WTC11 (cell line): ENCODE data around the gene SEC23IP. TPM values are rescaled to one million over a fixed set of nuclear protein-coding genes. Genes with fewer than 3 reads are reported as not detected.

Source experiments
- ATAC-seq: fragments of 200-7000 bp; cut with Tn5 transposase; 2 replicates; pipeline ENCODE4 v1.10.0; 2021; ENCODE audit warnings: mild to moderate bottlenecking, moderate library complexity
- CTCF ChIA-PET: fragments of 300-600 bp; sonication (Branson Sonifier 250); formaldehyde crosslinking; loops from one replicate; lab custom pipeline; 2021; ENCODE audit warnings: antibody characterized with exemption; lab: Charles Lee
- POLR2A ChIA-PET: fragments of 350-600 bp; sonication (Branson Sonifier 250); formaldehyde crosslinking; loops from one replicate; lab custom pipeline; 2021; ENCODE audit warnings: antibody characterized with exemption; lab: Charles Lee
- DNase-seq: peaks from one replicate; pipeline ENCODE4 v3.0.0; 2021; ENCODE audit warnings: low spot score
- H3K27ac Mint-ChIP-seq: 2 replicates; pipeline ENCODE4 v1.8.0; 2021; ENCODE audit warnings: mixed read lengths
- H3K27me3 Mint-ChIP-seq: 2 replicates; pipeline ENCODE4 v1.8.0; 2021; ENCODE audit warnings: low read depth, mild to moderate bottlenecking, moderate library complexity, mixed read lengths
- H3K36me3 Mint-ChIP-seq: 2 replicates; pipeline ENCODE4 v1.8.0; 2021; ENCODE audit warnings: mixed read lengths
- H3K4me1 Mint-ChIP-seq: 2 replicates; pipeline ENCODE4 v1.8.0; 2022; ENCODE audit warnings: mixed read lengths
- H3K4me3 Mint-ChIP-seq: 2 replicates; pipeline ENCODE4 v1.8.0; 2021; ENCODE audit warnings: mild to moderate bottlenecking, moderate library complexity, mixed read lengths
- H3K9me3 Mint-ChIP-seq: 2 replicates; pipeline ENCODE4 v1.8.0; 2021; ENCODE audit warnings: mixed read lengths
- AR ChIP-seq: fragments of 250-450 bp; sonication (Bioruptor Pico); IDR thresholded peaks from 2 replicates; pipeline ENCODE4 v1.9.0; 2021; ENCODE audit warnings: mild to moderate bottlenecking
- CREM ChIP-seq: sonication (generic); formaldehyde crosslinking; IDR thresholded peaks from 2 replicates; pipeline ENCODE4 v1.8.1; 2022; ENCODE audit warnings: mild to moderate bottlenecking, missing genetic modification reagents, moderate library complexity
- IRF2 ChIP-seq: sonication (generic); formaldehyde crosslinking; IDR thresholded peaks from 2 replicates; pipeline ENCODE4 v1.8.0; 2022; ENCODE audit warnings: low read depth, missing genetic modification reagents, borderline replicate concordance
- JAZF1 ChIP-seq: fragments of 250-450 bp; sonication (Bioruptor Pico); IDR thresholded peaks from 2 replicates; pipeline ENCODE4 v1.9.0; 2021; ENCODE audit warnings: moderate library complexity, mild to moderate bottlenecking, inconsistent platforms
- MXD4 ChIP-seq: fragments of 250-450 bp; sonication (Bioruptor Pico); IDR thresholded peaks from 2 replicates; pipeline ENCODE4 v1.8.0; 2021; ENCODE audit warnings: mild to moderate bottlenecking, moderate library complexity, borderline replicate concordance
- NR2C2 ChIP-seq: sonication (generic); formaldehyde crosslinking; IDR thresholded peaks from 2 replicates; pipeline ENCODE4 v1.8.0; 2022; ENCODE audit warnings: mild to moderate bottlenecking, missing genetic modification reagents
- PRDM15 ChIP-seq: sonication (generic); formaldehyde crosslinking; IDR thresholded peaks from 2 replicates; pipeline ENCODE4 v1.8.0; 2022; ENCODE audit warnings: missing genetic modification reagents
- RELA ChIP-seq: sonication (generic); formaldehyde crosslinking; IDR thresholded peaks from 2 replicates; pipeline ENCODE4 v1.8.1; 2022; ENCODE audit warnings: missing genetic modification reagents, mild to moderate bottlenecking, borderline replicate concordance
- TEAD4 ChIP-seq: sonication (generic); formaldehyde crosslinking; IDR thresholded peaks from 2 replicates; pipeline ENCODE4 v1.8.0; 2022; ENCODE audit warnings: mild to moderate bottlenecking, missing genetic modification reagents
- ZNF121 ChIP-seq: sonication (generic); formaldehyde crosslinking; IDR thresholded peaks from 2 replicates; pipeline ENCODE4 v1.8.0; 2023; ENCODE audit warnings: missing genetic modification reagents
- ZNF219 ChIP-seq: sonication (generic); formaldehyde crosslinking; IDR thresholded peaks from 2 replicates; pipeline ENCODE4 v1.8.0; 2023; ENCODE audit warnings: missing genetic modification reagents, mild to moderate bottlenecking, borderline replicate concordance
- total RNA-seq: library from RNA; stranded (reverse); gene quantifications from 3 replicates; pipeline ENCODE4 v1.2.3, GENCODE V29; 2021
- TF ChIP-seq, protein P1 (sequence below): sonication (generic); formaldehyde crosslinking; conservative IDR thresholded peaks from 2 replicates; pipeline ENCODE4 v1.8.1; 2023; ENCODE audit warnings: mild to moderate bottlenecking, low read depth, missing genetic modification reagents, moderate library complexity

The SEC23IP gene
- total RNA-seq, 1 experiment from 2014 or later: 82.3 TPM

DNA sequence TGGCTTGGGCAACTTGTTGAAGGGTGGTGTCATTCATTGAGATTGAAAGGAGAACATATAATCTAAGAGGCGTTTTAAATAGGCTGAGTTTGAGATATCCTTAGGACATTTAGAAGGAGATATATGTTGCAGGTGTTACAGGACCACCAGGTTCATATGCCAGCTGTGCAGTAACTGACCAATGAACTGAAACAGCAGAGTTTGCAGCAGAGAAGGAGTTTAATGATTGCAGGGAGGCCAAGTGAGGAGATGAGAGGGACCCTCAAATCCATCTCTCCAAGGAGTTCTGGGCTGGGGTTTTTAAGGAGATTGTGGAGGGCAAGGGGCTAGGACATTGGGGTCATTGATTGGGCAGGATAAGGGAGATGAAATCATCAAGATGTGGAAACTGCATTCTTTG, 74.5 kb downstream of the SEC23IP start (continued):
- TF ChIP-seq TEAD4 (CRISPR knock-in tag) (no peak), AR (CRISPR knock-in tag) (no peak), JAZF1 (CRISPR knock-in tag) (no peak), MXD4 (CRISPR knock-in tag) (no peak)

DNA sequence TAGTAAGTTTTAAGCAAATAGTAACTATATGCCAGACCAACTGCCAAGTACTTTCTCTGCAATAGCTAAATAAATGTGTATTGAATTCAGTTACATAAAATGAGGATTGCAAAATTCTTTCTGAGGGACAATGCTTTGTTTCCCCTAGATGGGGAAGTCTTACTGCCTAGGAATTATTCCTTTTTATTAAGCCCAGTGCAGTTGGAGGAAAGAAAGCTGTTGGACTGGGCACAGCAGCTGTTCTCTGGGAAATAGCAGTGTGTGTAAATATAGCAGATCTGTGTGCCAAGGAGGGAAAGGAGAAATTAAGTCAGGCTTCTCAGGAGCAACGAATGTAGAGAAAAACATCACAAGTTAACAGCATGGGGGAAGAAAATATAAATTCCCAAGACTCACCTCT, 77.1 kb downstream of the SEC23IP start:
- Mint-ChIP-seq H3K27me3 (peaks cover 3% of the 10 kb centered on the region; the same call in 1 of the 2 replicates), H3K27ac (no peak overlapping the region), H3K4me3 (no peak overlapping the region), H3K9me3 (peaks cover 26% of the 10 kb centered on the region), H3K4me1 (no peaks in the 10 kb centered on the region), H3K36me3 (peaks cover 9% of the 10 kb centered on the region)
- no peak for DNase-seq
- no peak for TF ChIP-seq NR2C2 (CRISPR knock-in tag)
- TF ChIP-seq IRF2 (CRISPR knock-in tag): no peak
- TF ChIP-seq CREM (CRISPR knock-in tag): no peak
- TF ChIP-seq, protein P1, sequence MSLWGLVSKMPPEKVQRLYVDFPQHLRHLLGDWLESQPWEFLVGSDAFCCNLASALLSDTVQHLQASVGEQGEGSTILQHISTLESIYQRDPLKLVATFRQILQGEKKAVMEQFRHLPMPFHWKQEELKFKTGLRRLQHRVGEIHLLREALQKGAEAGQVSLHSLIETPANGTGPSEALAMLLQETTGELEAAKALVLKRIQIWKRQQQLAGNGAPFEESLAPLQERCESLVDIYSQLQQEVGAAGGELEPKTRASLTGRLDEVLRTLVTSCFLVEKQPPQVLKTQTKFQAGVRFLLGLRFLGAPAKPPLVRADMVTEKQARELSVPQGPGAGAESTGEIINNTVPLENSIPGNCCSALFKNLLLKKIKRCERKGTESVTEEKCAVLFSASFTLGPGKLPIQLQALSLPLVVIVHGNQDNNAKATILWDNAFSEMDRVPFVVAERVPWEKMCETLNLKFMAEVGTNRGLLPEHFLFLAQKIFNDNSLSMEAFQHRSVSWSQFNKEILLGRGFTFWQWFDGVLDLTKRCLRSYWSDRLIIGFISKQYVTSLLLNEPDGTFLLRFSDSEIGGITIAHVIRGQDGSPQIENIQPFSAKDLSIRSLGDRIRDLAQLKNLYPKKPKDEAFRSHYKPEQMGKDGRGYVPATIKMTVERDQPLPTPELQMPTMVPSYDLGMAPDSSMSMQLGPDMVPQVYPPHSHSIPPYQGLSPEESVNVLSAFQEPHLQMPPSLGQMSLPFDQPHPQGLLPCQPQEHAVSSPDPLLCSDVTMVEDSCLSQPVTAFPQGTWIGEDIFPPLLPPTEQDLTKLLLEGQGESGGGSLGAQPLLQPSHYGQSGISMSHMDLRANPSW (CRISPR knock-in tag): no peak
- no peak for TF ChIP-seq ZNF219 (CRISPR knock-in tag)
- no peak for TF ChIP-seq ZNF121 (CRISPR knock-in tag)
- no peak for TF ChIP-seq PRDM15
- ATAC-seq: no peak
- ChIA-PET CTCF (interaction anchor here (0.6 kb wide), 1 partner anchor 213 kb away, joined by 3 read pairs; no protein-coding TSS in a partner anchor), POLR2A (interaction anchor here (0.6 kb wide), 1 partner anchor 173 kb away, joined by 3 read pairs; no protein-coding TSS in a partner anchor)

DNA sequence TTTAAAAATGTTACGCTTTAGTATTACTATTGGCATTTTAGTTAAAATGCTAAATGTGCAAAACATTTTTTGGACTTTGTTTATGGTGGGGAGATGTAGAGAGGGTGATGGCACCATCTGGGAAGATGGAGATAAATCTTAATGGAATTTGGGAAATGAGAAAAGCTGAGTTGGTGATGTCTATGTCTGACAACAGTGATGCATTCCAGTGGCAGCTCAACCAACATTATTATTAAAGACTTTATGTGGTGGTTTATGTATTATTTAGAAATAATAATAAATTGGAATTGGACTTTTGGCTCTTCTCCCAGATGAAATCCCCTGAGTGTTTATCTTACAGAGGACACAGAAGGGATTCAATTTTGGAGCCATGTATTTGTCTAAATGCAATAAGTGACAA, 77.6 kb downstream of the SEC23IP start:
- ATAC-seq (no peak), DNase-seq (no peak)
- H3K27me3 Mint-ChIP-seq: peaks cover 3% of the 10 kb centered on the region; the same call in 1 of the 2 replicates
- POLR2A ChIA-PET: no interaction called here
- H3K4me3 Mint-ChIP-seq: no peak overlapping the region
- no peak for TF ChIP-seq RELA (CRISPR knock-in tag)
- H3K9me3 Mint-ChIP-seq: peaks cover 25% of the 10 kb centered on the region
- H3K4me1 Mint-ChIP-seq: no peaks in the 10 kb centered on the region
- H3K36me3 Mint-ChIP-seq: peaks cover 9% of the 10 kb centered on the region
- no peak overlapping the region for H3K27ac Mint-ChIP-seq
- CTCF ChIA-PET: no interaction called here
